ENCODE measurements around the gene CA5A. TPM values are rescaled to one million over a fixed set of nuclear protein-coding genes. Genes with fewer than 3 reads are reported as not detected.

CA5A gene
- total and polyA plus RNA-seq, 2 of the 13 experiments (the other 11 are each of a cell fraction or from before 2014, with no cell fraction given): 66.8 to 106 TPM

- TF ChIP-seq GLI4 (CRISPR knock-in tag; IDR thresholded peaks at IDR 0.05; ENCODE audit: borderline replicate concordance): no peak
- TF ChIP-seq ZNF468 (CRISPR knock-in tag; IDR thresholded peaks at IDR 0.05): no peak
- TF ChIP-seq, protein P1, sequence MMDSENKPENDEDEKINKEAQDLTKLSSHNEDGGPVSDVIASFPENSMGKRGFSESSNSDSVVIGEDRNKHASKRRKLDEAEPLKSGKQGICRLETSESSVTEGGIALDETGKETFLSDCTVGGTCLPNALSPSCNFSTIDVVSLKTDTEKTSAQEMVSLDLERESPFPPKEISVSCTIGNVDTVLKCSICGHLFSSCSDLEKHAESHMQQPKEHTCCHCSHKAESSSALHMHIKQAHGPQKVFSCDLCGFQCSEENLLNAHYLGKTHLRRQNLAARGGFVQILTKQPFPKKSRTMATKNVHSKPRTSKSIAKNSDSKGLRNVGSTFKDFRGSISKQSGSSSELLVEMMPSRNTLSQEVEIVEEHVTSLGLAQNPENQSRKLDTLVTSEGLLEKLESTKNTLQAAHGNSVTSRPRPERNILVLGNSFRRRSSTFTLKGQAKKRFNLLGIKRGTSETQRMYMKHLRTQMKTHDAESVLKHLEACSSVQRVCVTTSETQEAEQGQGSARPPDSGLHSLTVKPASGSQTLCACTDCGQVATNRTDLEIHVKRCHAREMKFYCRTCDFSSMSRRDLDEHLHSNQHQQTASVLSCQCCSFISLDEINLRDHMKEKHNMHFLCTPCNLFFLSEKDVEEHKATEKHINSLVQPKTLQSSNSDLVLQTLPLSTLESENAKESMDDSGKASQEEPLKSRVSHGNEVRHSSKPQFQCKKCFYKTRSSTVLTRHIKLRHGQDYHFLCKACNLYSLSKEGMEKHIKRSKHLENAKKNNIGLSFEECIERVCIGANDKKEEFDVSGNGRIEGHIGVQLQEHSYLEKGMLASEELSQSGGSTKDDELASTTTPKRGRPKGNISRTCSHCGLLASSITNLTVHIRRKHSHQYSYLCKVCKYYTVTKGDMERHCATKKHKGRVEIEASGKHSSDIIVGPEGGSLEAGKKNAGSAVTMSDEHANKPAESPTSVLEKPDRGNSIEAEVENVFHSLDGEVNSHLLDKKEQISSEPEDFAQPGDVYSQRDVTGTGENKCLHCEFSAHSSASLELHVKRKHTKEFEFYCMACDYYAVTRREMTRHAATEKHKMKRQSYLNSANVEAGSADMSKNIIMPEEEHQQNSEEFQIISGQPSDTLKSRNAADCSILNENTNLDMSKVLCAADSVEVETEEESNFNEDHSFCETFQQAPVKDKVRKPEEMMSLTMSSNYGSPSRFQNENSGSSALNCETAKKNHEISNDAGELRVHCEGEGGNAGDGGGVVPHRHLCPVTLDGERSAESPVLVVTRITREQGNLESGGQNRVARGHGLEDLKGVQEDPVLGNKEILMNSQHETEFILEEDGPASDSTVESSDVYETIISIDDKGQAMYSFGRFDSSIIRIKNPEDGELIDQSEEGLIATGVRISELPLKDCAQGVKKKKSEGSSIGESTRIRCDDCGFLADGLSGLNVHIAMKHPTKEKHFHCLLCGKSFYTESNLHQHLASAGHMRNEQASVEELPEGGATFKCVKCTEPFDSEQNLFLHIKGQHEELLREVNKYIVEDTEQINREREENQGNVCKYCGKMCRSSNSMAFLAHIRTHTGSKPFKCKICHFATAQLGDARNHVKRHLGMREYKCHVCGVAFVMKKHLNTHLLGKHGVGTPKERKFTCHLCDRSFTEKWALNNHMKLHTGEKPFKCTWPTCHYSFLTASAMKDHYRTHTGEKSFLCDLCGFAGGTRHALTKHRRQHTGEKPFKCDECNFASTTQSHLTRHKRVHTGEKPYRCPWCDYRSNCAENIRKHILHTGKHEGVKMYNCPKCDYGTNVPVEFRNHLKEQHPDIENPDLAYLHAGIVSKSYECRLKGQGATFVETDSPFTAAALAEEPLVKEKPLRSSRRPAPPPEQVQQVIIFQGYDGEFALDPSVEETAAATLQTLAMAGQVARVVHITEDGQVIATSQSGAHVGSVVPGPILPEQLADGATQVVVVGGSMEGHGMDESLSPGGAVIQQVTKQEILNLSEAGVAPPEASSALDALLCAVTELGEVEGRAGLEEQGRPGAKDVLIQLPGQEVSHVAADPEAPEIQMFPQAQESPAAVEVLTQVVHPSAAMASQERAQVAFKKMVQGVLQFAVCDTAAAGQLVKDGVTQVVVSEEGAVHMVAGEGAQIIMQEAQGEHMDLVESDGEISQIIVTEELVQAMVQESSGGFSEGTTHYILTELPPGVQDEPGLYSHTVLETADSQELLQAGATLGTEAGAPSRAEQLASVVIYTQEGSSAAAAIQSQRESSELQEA (CRISPR knock-in tag; IDR thresholded peaks at IDR 0.05; ENCODE audit: not compliant biosample characterization): no peak
- TF ChIP-seq, protein P2, sequence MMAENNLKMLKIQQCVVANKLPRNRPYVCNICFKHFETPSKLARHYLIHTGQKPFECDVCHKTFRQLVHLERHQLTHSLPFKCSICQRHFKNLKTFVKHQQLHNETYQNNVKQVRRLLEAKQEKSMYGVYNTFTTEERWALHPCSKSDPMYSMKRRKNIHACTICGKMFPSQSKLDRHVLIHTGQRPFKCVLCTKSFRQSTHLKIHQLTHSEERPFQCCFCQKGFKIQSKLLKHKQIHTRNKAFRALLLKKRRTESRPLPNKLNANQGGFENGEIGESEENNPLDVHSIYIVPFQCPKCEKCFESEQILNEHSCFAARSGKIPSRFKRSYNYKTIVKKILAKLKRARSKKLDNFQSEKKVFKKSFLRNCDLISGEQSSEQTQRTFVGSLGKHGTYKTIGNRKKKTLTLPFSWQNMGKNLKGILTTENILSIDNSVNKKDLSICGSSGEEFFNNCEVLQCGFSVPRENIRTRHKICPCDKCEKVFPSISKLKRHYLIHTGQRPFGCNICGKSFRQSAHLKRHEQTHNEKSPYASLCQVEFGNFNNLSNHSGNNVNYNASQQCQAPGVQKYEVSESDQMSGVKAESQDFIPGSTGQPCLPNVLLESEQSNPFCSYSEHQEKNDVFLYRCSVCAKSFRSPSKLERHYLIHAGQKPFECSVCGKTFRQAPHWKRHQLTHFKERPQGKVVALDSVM (CRISPR knock-in tag; IDR thresholded peaks at IDR 0.05): 0 out of 2 replicates have a peak, but pooled peaks have one; percentile 37
- TF ChIP-seq EZH2 (conservative IDR thresholded peaks at IDR 0.05; ENCODE audit: low read depth, low read length): no peak
- TF ChIP-seq SP4 (CRISPR knock-in tag; IDR thresholded peaks at IDR 0.05): no peak
- TF ChIP-seq THAP9 (CRISPR knock-in tag; IDR thresholded peaks at IDR 0.05; ENCODE audit: borderline replicate concordance): peak; percentile 23; the same call in 1 of the 2 replicates
- TF ChIP-seq RELA (CRISPR knock-in tag; IDR thresholded peaks at IDR 0.05): no peak
- no peak for TF ChIP-seq CREB1 (IDR thresholded peaks at IDR 0.05)
- no peak for TF ChIP-seq CREB1 (CRISPR knock-in tag; IDR thresholded peaks at IDR 0.05)
- TF ChIP-seq ZNF709 (CRISPR knock-in tag; IDR thresholded peaks at IDR 0.05): no peak
- TF ChIP-seq, protein P3, sequence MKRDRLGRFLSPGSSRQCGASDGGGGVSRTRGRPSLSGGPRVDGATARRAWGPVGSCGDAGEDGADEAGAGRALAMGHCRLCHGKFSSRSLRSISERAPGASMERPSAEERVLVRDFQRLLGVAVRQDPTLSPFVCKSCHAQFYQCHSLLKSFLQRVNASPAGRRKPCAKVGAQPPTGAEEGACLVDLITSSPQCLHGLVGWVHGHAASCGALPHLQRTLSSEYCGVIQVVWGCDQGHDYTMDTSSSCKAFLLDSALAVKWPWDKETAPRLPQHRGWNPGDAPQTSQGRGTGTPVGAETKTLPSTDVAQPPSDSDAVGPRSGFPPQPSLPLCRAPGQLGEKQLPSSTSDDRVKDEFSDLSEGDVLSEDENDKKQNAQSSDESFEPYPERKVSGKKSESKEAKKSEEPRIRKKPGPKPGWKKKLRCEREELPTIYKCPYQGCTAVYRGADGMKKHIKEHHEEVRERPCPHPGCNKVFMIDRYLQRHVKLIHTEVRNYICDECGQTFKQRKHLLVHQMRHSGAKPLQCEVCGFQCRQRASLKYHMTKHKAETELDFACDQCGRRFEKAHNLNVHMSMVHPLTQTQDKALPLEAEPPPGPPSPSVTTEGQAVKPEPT (CRISPR knock-in tag; IDR thresholded peaks at IDR 0.05; ENCODE audit: low read depth): no peak
Measured at GRCh38 chr16:87951552-87952538, 15.5 kb upstream of the CA5A start (continued).
